H9 (cell line): ENCODE results near the gene C10orf71. TPM values are rescaled to one million over a fixed set of nuclear protein-coding genes. Genes with fewer than 3 reads are reported as not detected.

ENCODE experiments used
- DNase-seq: peaks from one replicate; pipeline ENCODE4 v3.0.0-alpha.2; 2017
- H2AFZ ChIP-seq: one replicate; pipeline ENCODE4 v1.6.1; 2013; ENCODE audit warnings: mild to moderate bottlenecking, low read length, control low read depth, moderate library complexity
- H2AK5ac ChIP-seq: 2 replicates; pipeline ENCODE4 v1.6.1; 2013; ENCODE audit warnings: low read length, control low read depth, mixed read lengths; ENCODE audit not compliant: insufficient read length
- H2BK120ac ChIP-seq: one replicate; pipeline ENCODE4 v1.6.1; 2013; ENCODE audit warnings: low read depth, mild to moderate bottlenecking, low read length, control low read depth, inconsistent platforms; ENCODE audit not compliant: poor library complexity, severe bottlenecking
- H2BK12ac ChIP-seq: 2 replicates; pipeline ENCODE4 v1.6.1; 2013; ENCODE audit warnings: low read length, control low read depth, mixed read lengths, low read depth; ENCODE audit not compliant: insufficient read length
- H2BK15ac ChIP-seq: 2 replicates; pipeline ENCODE4 v1.6.1; 2013; ENCODE audit warnings: low read depth, low read length, control low read depth
- H2BK20ac ChIP-seq: one replicate; pipeline ENCODE4 v1.6.1; 2013; ENCODE audit warnings: low read depth, mild to moderate bottlenecking, low read length, control low read depth, inconsistent platforms; ENCODE audit not compliant: poor library complexity, severe bottlenecking
- H2BK5ac ChIP-seq: 2 replicates; pipeline ENCODE4 v1.6.1; 2013; ENCODE audit warnings: low read length, control low read depth, mixed read lengths; ENCODE audit not compliant: insufficient read length
- H3K14ac ChIP-seq: 2 replicates; pipeline ENCODE4 v1.6.1; 2013; ENCODE audit warnings: low read length, control low read depth; ENCODE audit not compliant: insufficient read depth
- H3K18ac ChIP-seq: 2 replicates; pipeline ENCODE4 v1.6.1; 2013; ENCODE audit warnings: low read depth, mild to moderate bottlenecking, mixed read lengths, low read length, control low read depth; ENCODE audit not compliant: insufficient read length
- H3K23ac ChIP-seq: 2 replicates; pipeline ENCODE4 v1.6.1; 2013; ENCODE audit warnings: low read length, control low read depth, mixed read lengths, low read depth; ENCODE audit not compliant: insufficient read length
- H3K23me2 ChIP-seq: 2 replicates; pipeline ENCODE4 v1.6.1; 2013; ENCODE audit warnings: low read depth, mild to moderate bottlenecking, mixed read lengths, low read length, control low read depth; ENCODE audit not compliant: insufficient read length, poor library complexity, severe bottlenecking
- H3K27ac ChIP-seq: 2 replicates; pipeline ENCODE4 v1.5.1; 2013; ENCODE audit warnings: low read length, control low read depth, mixed read lengths, low read depth; ENCODE audit not compliant: insufficient read length
- H3K27me3 ChIP-seq: 2 replicates; pipeline ENCODE4 v1.6.1; 2013; ENCODE audit warnings: low read length, control low read depth, inconsistent platforms; ENCODE audit not compliant: insufficient read depth
- H3K4ac ChIP-seq: 2 replicates; pipeline ENCODE4 v1.6.1; 2013; ENCODE audit warnings: low read depth, mild to moderate bottlenecking, control low read depth, inconsistent platforms, low read length, moderate library complexity
- H3K4me1 ChIP-seq: 2 replicates; pipeline ENCODE4 v1.6.1; 2013; ENCODE audit warnings: low read length, control low read depth, inconsistent platforms; ENCODE audit not compliant: insufficient read depth
- H3K4me2 ChIP-seq: 2 replicates; pipeline ENCODE4 v1.6.1; 2013; ENCODE audit warnings: low read length, control low read depth, mixed read lengths; ENCODE audit not compliant: insufficient read length, insufficient read depth
- H3K56ac ChIP-seq: 2 replicates; pipeline ENCODE4 v1.6.1; 2013; ENCODE audit warnings: low read depth, mild to moderate bottlenecking, mixed read lengths, low read length, control low read depth; ENCODE audit not compliant: insufficient read length
- H3K79me1 ChIP-seq: 2 replicates; pipeline ENCODE4 v1.6.1; 2013; ENCODE audit warnings: low read depth, mild to moderate bottlenecking, moderate library complexity, low read length, control low read depth, inconsistent platforms; ENCODE audit not compliant: insufficient read depth, poor library complexity, severe bottlenecking
- H3K79me2 ChIP-seq: 2 replicates; pipeline ENCODE4 v1.6.1; 2013; ENCODE audit warnings: low read length, control low read depth, inconsistent platforms; ENCODE audit not compliant: insufficient read depth
- H3K9ac ChIP-seq: 2 replicates; pipeline ENCODE4 v1.6.1; 2013; ENCODE audit warnings: low read length, control low read depth, mixed read lengths; ENCODE audit not compliant: insufficient read length; ENCODE audit errors: extremely low read depth
- H3K9me3 ChIP-seq: one replicate; pipeline ENCODE4 v1.6.1; 2013; ENCODE audit warnings: low read depth, low read length, inconsistent platforms; ENCODE audit not compliant: control insufficient read depth
- H3T11ph ChIP-seq: one replicate; pipeline ENCODE4 v1.6.1; 2013; ENCODE audit warnings: mild to moderate bottlenecking, low read length, control low read depth, inconsistent platforms
- H4K20me1 ChIP-seq: one replicate; pipeline ENCODE4 v1.6.1; 2013; ENCODE audit not compliant: control insufficient read depth, insufficient read length, insufficient read depth
- H4K5ac ChIP-seq: 2 replicates; pipeline ENCODE4 v1.6.1; 2013; ENCODE audit warnings: low read depth, mild to moderate bottlenecking, mixed read lengths, low read length, control low read depth; ENCODE audit not compliant: insufficient read length
- H4K8ac ChIP-seq: replicated peaks from 2 replicates; pipeline ENCODE4 v1.6.1; 2013; ENCODE audit warnings: low read length, control low read depth, mixed read lengths, low read depth; ENCODE audit not compliant: insufficient read length
- H4K91ac ChIP-seq: 2 replicates; pipeline ENCODE4 v1.6.1; 2013; ENCODE audit warnings: low read depth, mild to moderate bottlenecking, moderate library complexity, mixed read lengths, low read length, control low read depth; ENCODE audit not compliant: insufficient read length
- H3K27ac Mint-ChIP-seq, 3 experiments: 2 replicates in 2 of 3; 3 replicates in 1 of 3; pipeline ENCODE4 v1.8.0; 2020 to 2021; ENCODE audit warnings: mixed read lengths in 3 of 3, mild to moderate bottlenecking in 1 of 3, moderate library complexity in 1 of 3
- H3K27me3 Mint-ChIP-seq: 2 replicates; pipeline ENCODE4 v1.8.0; 2021; ENCODE audit warnings: low read depth, mild to moderate bottlenecking, moderate library complexity, mixed read lengths
- H3K36me3 Mint-ChIP-seq, 3 experiments: 2 replicates in 2 of 3; 3 replicates in 1 of 3; pipeline ENCODE4 v1.8.0; 2020 to 2021; ENCODE audit warnings: low read depth in 3 of 3, mixed read lengths in 3 of 3; ENCODE audit not compliant: insufficient read depth in 1 of 3
- H3K4me1 Mint-ChIP-seq, 2 experiments: 2 replicates each; pipeline ENCODE4 v1.8.0; 2020; ENCODE audit warnings: mixed read lengths in 2 of 2
- H3K4me3 Mint-ChIP-seq, 2 experiments: 2 replicates in 1 of 2; 3 replicates in 1 of 2; pipeline ENCODE4 v1.8.0; 2020 to 2021; ENCODE audit warnings: mild to moderate bottlenecking in 2 of 2, mixed read lengths in 2 of 2, moderate library complexity in 1 of 2
- H3K9me3 Mint-ChIP-seq, 2 experiments: 2 replicates in 1 of 2; 3 replicates in 1 of 2; pipeline ENCODE4 v1.8.0; 2020; ENCODE audit warnings: mild to moderate bottlenecking in 2 of 2, mixed read lengths in 2 of 2, moderate library complexity in 1 of 2
- WGBS: extraction: QIAGEN DNeasy Blood & Tissue Kit; methylation state at CpG from one replicate; pipeline ENCODE4 v1.1.7; 2013; ENCODE audit warnings: missing lambda C conversion rate, low lambda C conversion rate, mixed read lengths; ENCODE audit not compliant: insufficient read length; ENCODE audit errors: extremely low coverage; 5-methylcytosine and 5-hydroxymethylcytosine counted together
- total RNA-seq: library from RNA; stranded (reverse); gene quantifications from 2 replicates; pipeline ENCODE4 v1.2.1, GENCODE V29; 2021
- TF ChIP-seq, protein P1 (sequence below): fragments of 200-600 bp; sonication (generic); conservative IDR thresholded peaks from 3 replicates; pipeline ENCODE4 v1.8.0; 2021; ENCODE audit warnings: antibody characterized with exemption, mild to moderate bottlenecking

The C10orf71 gene
- total RNA-seq, 1 experiment from 2014 or later: not detected

DNA sequence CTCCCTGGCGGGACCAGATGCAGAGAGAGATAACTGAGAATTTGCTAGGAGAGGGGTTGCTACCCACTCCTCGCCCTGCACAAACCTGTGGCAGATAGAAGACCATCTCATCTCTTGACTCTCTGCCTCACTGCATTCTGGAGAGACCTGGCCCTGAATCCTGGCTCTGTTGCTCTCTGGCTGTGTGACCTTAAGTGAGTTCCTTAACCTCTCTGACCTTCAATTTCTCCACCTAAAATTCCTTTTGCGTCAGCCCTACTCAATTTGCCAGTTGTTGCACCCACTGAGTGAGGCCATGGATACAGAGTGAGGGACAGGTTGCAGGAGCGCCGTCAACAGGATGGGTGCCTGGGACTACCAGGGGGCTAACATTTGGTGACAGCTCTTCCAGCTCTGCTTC lies 5.2 kb downstream of the C10orf71 start:
- TF ChIP-seq, protein P1, sequence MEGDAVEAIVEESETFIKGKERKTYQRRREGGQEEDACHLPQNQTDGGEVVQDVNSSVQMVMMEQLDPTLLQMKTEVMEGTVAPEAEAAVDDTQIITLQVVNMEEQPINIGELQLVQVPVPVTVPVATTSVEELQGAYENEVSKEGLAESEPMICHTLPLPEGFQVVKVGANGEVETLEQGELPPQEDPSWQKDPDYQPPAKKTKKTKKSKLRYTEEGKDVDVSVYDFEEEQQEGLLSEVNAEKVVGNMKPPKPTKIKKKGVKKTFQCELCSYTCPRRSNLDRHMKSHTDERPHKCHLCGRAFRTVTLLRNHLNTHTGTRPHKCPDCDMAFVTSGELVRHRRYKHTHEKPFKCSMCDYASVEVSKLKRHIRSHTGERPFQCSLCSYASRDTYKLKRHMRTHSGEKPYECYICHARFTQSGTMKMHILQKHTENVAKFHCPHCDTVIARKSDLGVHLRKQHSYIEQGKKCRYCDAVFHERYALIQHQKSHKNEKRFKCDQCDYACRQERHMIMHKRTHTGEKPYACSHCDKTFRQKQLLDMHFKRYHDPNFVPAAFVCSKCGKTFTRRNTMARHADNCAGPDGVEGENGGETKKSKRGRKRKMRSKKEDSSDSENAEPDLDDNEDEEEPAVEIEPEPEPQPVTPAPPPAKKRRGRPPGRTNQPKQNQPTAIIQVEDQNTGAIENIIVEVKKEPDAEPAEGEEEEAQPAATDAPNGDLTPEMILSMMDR: no peak
- H3K79me1 ChIP-seq: no peaks in the 10 kb centered on the region
- H3K36me3 Mint-ChIP-seq: no peaks in the 10 kb centered on the region; a peak in 2 of 7 replicates
- H3K4me1 ChIP-seq: no peaks in the 10 kb centered on the region
- H4K5ac ChIP-seq: no peak overlapping the region
- no peak overlapping the region for H3K9ac ChIP-seq
- H3K27me3 ChIP-seq: no peaks in the 10 kb centered on the region
- no peaks in the 10 kb centered on the region for H3K79me2 ChIP-seq
- no peak overlapping the region for H3K14ac ChIP-seq
- H3K4me2 ChIP-seq: no peak overlapping the region
- H3K27ac ChIP-seq: no peak overlapping the region
- H3K27me3 Mint-ChIP-seq: peaks cover 28% of the 10 kb centered on the region
- no CpG with 5 or more reads among the region's 5 CpGs for WGBS
- no peak overlapping the region for H2BK20ac ChIP-seq
- H2BK5ac ChIP-seq: no peak overlapping the region
- no peaks in the 10 kb centered on the region for H3K9me3 ChIP-seq
- H3K27ac Mint-ChIP-seq: no peak overlapping the region
- no peak overlapping the region for H2BK120ac ChIP-seq
- H4K20me1 ChIP-seq: no peaks in the 10 kb centered on the region
- H2AFZ ChIP-seq: no peak overlapping the region
- H3K23me2 ChIP-seq: no peaks in the 10 kb centered on the region
- no peak overlapping the region for H3K4ac ChIP-seq
- H3K23ac ChIP-seq: no peak overlapping the region
- H4K91ac ChIP-seq: no peak overlapping the region
- H3T11ph ChIP-seq: no peak overlapping the region
- H2BK12ac ChIP-seq: no peak overlapping the region
- no peaks in the 10 kb centered on the region for H3K9me3 Mint-ChIP-seq
- peaks cover 17 to 19% of the 10 kb centered on the region in 2 experiments for H3K4me1 Mint-ChIP-seq
- H3K4me3 Mint-ChIP-seq: no peak overlapping the region
- H2AK5ac ChIP-seq: no peak overlapping the region
- no peak overlapping the region for H2BK15ac ChIP-seq
- no peak for DNase-seq
- H3K18ac ChIP-seq: no peak overlapping the region
- no peak overlapping the region for H4K8ac ChIP-seq
- H3K56ac ChIP-seq: no peak overlapping the region
